Right atrium auricular region (tissue), 2 donors: ENCODE measurements around the gene SENP2. TPM values are rescaled to one million over a fixed set of nuclear protein-coding genes. Genes with fewer than 3 reads are reported as not detected.
A peak's percentile ranks its signal among the peaks of the same experiment; 100 is the strongest.
"Not testable (repeated sequence)": the region's sequence is repeated elsewhere in the genome, so short reads cannot be mapped to it uniquely, and the experiment has no call there.

ENCODE experiments used
- DNase-seq: peaks from one replicate; pipeline ENCODE4 v3.0.0-alpha.2; 2019; ENCODE audit warnings: low spot score
- H3K27ac ChIP-seq, 2 donors: fragments of 200-600 bp; sonication (generic); 1 replicate in 1 of 2; 2 replicates in 1 of 2; pipeline ENCODE4 v1.5.1; 2016 to 2019
- H3K27me3 ChIP-seq, 2 donors: fragments of 200-600 bp; sonication (generic); one replicate each; pipeline versions ENCODE4 v1.5.1 to v1.6.0; 2017 to 2019
- H3K36me3 ChIP-seq: fragments of 200-600 bp; sonication (generic); one replicate; pipeline ENCODE4 v1.5.1; 2016
- H3K4me1 ChIP-seq, 2 donors: fragments of 200-600 bp; sonication (generic); one replicate each; pipeline versions ENCODE4 v1.5.1 to v1.6.0; 2017 to 2019
- H3K4me3 ChIP-seq, 2 donors: fragments of 200-600 bp; sonication (generic); 1 replicate in 1 of 2; 2 replicates in 1 of 2; pipeline ENCODE4 v1.5.1; 2017 to 2019; ENCODE audit warnings: mild to moderate bottlenecking in 1 of 2, moderate library complexity in 1 of 2
- H3K9me3 ChIP-seq, 2 donors: fragments of 200-600 bp; sonication (generic); one replicate each; pipeline ENCODE4 v1.5.1; 2019
- CTCF ChIP-seq, 2 donors: fragments of 200-600 bp; sonication (generic); IDR thresholded peaks; one replicate each; pipeline ENCODE4 v1.5.1; 2019; ENCODE audit warnings: antibody characterized with exemption in 2 of 2
- total RNA-seq, 2 donors: library from RNA; depleted of rRNA; stranded (reverse); fragments of >200 nt; gene quantifications; one replicate each; pipeline ENCODE4 v1.1.0, GENCODE V29; 2016

SENP2 gene
- total RNA-seq, 2 donors from 2014 or later: 10.8 to 17.8 TPM

- peak; percentile 52 for DNase-seq
- H3K4me1 ChIP-seq: no peaks in the 10 kb centered on the region
- no peaks in the 10 kb centered on the region for H3K9me3 ChIP-seq
- H3K27me3 ChIP-seq: no peaks in the 10 kb centered on the region
- H3K27ac ChIP-seq: peak overlapping the region in 1 of 2 donors; percentile 15
- no peak overlapping the region for H3K4me3 ChIP-seq
- no peaks in the 10 kb centered on the region for H3K36me3 ChIP-seq
- TF ChIP-seq CTCF (IDR thresholded peaks at IDR 0.05): no peak
Observed at GRCh38 chr3:185549651-185550111, 36.4 kb upstream of the SENP2 start.

- Histone ChIP-seq H3K9me3 (no peaks in the 10 kb centered on the region), H3K4me3 (no peak within 1 kb of the TSS), H3K27me3 (no peaks in the 10 kb centered on the region), H3K4me1 (no peaks in the 10 kb centered on the region), H3K36me3 (no peaks in the 10 kb centered on the region), H3K27ac (no peak within 1 kb of the TSS)
- DNase-seq: peak; percentile 56
- no peak for TF ChIP-seq CTCF (IDR thresholded peaks at IDR 0.05)
Observed at GRCh38 chr3:185552358-185552877, 33.7 kb upstream of the SENP2 start, which contains the start of gene LIPH. Gene LIPH, minus strand, starts transcription at chr3:185552588. Its CDS starts 117 bp downstream, at chr3:185552471.

- Histone ChIP-seq H3K27ac (no peak overlapping the region), H3K36me3 (no peaks in the 10 kb centered on the region), H3K4me3 (no peak overlapping the region), H3K9me3 (no peaks in the 10 kb centered on the region), H3K4me1 (no peaks in the 10 kb centered on the region), H3K27me3 (no peaks in the 10 kb centered on the region)
- DNase-seq: no peak
- TF ChIP-seq CTCF (IDR thresholded peaks at IDR 0.05): no peak
Observed at GRCh38 chr3:185555101-185555501, 31.0 kb upstream of the SENP2 start.

- Histone ChIP-seq H3K4me1 (no peaks in the 10 kb centered on the region), H3K9me3 (no peaks in the 10 kb centered on the region), H3K4me3 (no peak overlapping the region), H3K27ac (no peak overlapping the region), H3K27me3 (no peaks in the 10 kb centered on the region), H3K36me3 (no peaks in the 10 kb centered on the region)
- TF ChIP-seq CTCF (IDR thresholded peaks at IDR 0.05): no peak
- no peak for DNase-seq
Observed at GRCh38 chr3:185555860-185556347, 30.2 kb upstream of the SENP2 start.

- DNase-seq, H3K4me1 ChIP-seq, H3K36me3 ChIP-seq, H3K27ac ChIP-seq, H3K4me3 ChIP-seq, H3K9me3 ChIP-seq, H3K27me3 ChIP-seq: not testable (repeated sequence)
Observed at GRCh38 chr3:185556640-185557039, 29.5 kb upstream of the SENP2 start.

- no peaks in the 10 kb centered on the region for H3K36me3 ChIP-seq
- no peaks in the 10 kb centered on the region for H3K4me1 ChIP-seq
- no peak for TF ChIP-seq CTCF (IDR thresholded peaks at IDR 0.05)
- no peak overlapping the region for H3K27ac ChIP-seq
- H3K9me3 ChIP-seq: no peaks in the 10 kb centered on the region
- no peak overlapping the region for H3K4me3 ChIP-seq
- H3K27me3 ChIP-seq: no peaks in the 10 kb centered on the region
- DNase-seq: no peak
Observed at GRCh38 chr3:185558395-185558794, 27.7 kb upstream of the SENP2 start.
